MM.1S (cell line): Measurements from ENCODE around the gene PRKCD.

Experiments used
- CTCF ChIP-seq: fragments of 300-600 bp; sonication (generic); IDR thresholded peaks from 2 replicates; pipeline ENCODE4 v1.5.1; 2016; ENCODE audit warnings: antibody characterized with exemption, low read length, mixed read lengths
- EZH2 ChIP-seq: fragments of 300-600 bp; sonication (generic); optimal IDR thresholded peaks from 2 replicates; pipeline ENCODE3; 2017; ENCODE audit warnings: low read depth, mild to moderate bottlenecking, antibody characterized with exemption, low read length, mixed read lengths
- EZH2phosphoT487 ChIP-seq: fragments of 300-600 bp; sonication (generic); IDR thresholded peaks from 2 replicates; pipeline ENCODE4 v1.6.1; 2018; ENCODE audit warnings: antibody characterized with exemption, low read length

- no peak for TF ChIP-seq CTCF
- no peak for TF ChIP-seq EZH2
- TF ChIP-seq EZH2phosphoT487, result no peak
Measured at GRCh38 chr3:53234841-53235232, 73.8 kb downstream of the PRKCD start.
